Measurements from ENCODE around the gene PADI3. TPM values are rescaled to one million over a fixed set of nuclear protein-coding genes. Genes with fewer than 3 reads are reported as not detected.
A peak's percentile ranks its signal among the peaks of the same experiment; 100 is the strongest.

Gene PADI3
- total RNA-seq, 1 experiment from 2014 or later, result 0.39 TPM

- no peak for DNase-seq (ENCODE audit: low read depth)
These were observed 33.9 kb upstream of the PADI3 start for GRCh38 chr1:17214876-17215544.

GRCh38 chr1:17215545-17215890 lies 33.4 kb upstream of the PADI3 start:
- DNase-seq (ENCODE audit: low read depth), result peak; percentile 60

- DNase-seq (ENCODE audit: low read depth), result no peak
These were observed 32.8 kb upstream of the PADI3 start for GRCh38 chr1:17216078-17216477.

- DNase-seq (ENCODE audit: low read depth), result no peak
These were observed 31.3 kb upstream of the PADI3 start for GRCh38 chr1:17217607-17218006.

- DNase-seq (ENCODE audit: low read depth), result no peak
These were observed 30.0 kb upstream of the PADI3 start for GRCh38 chr1:17218939-17219338.

- DNase-seq (ENCODE audit: low read depth), result no peak
These were observed 28.6 kb upstream of the PADI3 start for GRCh38 chr1:17220287-17220686.

GRCh38 chr1:17222557-17222956 lies 26.3 kb upstream of the PADI3 start:
- DNase-seq (ENCODE audit: low read depth), result no peak

- no peak for DNase-seq (ENCODE audit: low read depth)
These were observed 24.5 kb upstream of the PADI3 start for GRCh38 chr1:17224434-17224833.

- DNase-seq (ENCODE audit: low read depth), result no peak
These were observed 23.8 kb upstream of the PADI3 start for GRCh38 chr1:17225140-17225539.

- no peak for DNase-seq (ENCODE audit: low read depth)
These were observed 21.5 kb upstream of the PADI3 start for GRCh38 chr1:17227358-17227915.

- DNase-seq (ENCODE audit: low read depth), result no peak
These were observed 20.3 kb upstream of the PADI3 start for GRCh38 chr1:17228619-17229018.

GRCh38 chr1:17229379-17229778 lies 19.5 kb upstream of the PADI3 start:
- no peak for DNase-seq (ENCODE audit: low read depth)

GRCh38 chr1:17230106-17230505 lies 18.8 kb upstream of the PADI3 start:
- DNase-seq (ENCODE audit: low read depth), result no peak

- DNase-seq (ENCODE audit: low read depth), result no peak
These were observed 18.1 kb upstream of the PADI3 start for GRCh38 chr1:17230671-17231310.

GRCh38 chr1:17232759-17233661 lies 15.9 kb upstream of the PADI3 start:
- DNase-seq (ENCODE audit: low read depth), result peak; percentile 94

GRCh38 chr1:17233675-17234320 lies 15.1 kb upstream of the PADI3 start:
- DNase-seq (ENCODE audit: low read depth), result peak; percentile 97

GRCh38 chr1:17234405-17234804 lies 14.5 kb upstream of the PADI3 start:
- no peak for DNase-seq (ENCODE audit: low read depth)

GRCh38 chr1:17235135-17235885 lies 13.6 kb upstream of the PADI3 start:
- DNase-seq (ENCODE audit: low read depth), result no peak

- DNase-seq (ENCODE audit: low read depth), result peak; percentile 80
These were observed 11.9 kb upstream of the PADI3 start for GRCh38 chr1:17236779-17237560.

- no peak for DNase-seq (ENCODE audit: low read depth)
These were observed 11.4 kb upstream of the PADI3 start for GRCh38 chr1:17237561-17237903.
